ENCODE measurements around the gene CCM2L. TPM values are rescaled to one million over a fixed set of nuclear protein-coding genes. Genes with fewer than 3 reads are reported as not detected.

CCM2L gene
- 0.28 to 0.68 TPM (median 0.36 TPM) in 5 replicates for total RNA-seq (2022; extraction: Qiagen RNA extraction)

DNA sequence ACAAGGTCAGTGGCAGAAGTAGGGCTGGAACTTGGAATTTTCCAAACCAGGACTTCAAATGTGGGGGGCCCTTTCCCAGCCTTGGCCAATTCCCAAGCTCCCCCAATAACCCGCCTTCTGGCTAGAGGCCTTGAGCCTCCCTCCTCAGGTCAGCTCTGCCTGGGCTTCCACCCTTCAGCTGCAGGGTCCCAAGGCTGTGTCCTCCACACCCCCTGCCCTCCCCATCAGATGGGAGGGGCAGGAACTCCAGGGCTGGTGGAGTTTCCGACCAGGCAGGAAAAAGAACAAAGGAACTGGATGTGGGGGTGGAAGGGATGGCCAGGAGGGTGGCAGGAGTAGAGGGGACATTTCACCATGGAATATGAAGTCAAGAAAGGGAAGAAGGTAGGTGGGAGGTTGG, at the start of gene CCM2L:
Gene CCM2L, plus strand, starts transcription at position 338 of the 400 bp plus-strand sequence. Its CDS starts 17 bp downstream, at position 355.

DNA sequence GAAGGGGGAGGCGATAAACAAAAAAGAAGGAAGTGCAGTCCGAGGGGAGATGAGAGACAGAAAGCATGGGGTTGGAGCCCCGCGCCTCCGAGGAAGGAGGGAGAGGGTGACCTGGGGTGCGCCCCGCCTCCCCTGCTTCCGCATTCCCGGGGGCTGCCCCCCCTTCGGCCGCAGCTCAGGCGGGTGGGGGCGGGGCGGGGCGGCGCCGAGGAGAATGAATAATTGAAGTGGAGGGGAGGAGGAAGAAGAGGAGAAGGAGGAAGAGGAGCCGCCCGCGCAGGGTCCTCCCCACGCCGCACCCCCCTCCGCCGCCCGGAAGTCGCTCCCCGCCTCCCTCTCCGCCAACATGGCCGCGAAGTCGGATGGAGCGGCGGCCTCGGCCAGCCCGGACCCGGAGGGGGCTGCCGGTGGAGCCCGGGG, 42.4 kb upstream of the CCM2L start, which contains the start of gene XKR7:
Gene XKR7, plus strand, starts transcription at position 322 of the 420 bp plus-strand sequence. Its CDS starts 25 bp downstream, at position 347.

DNA sequence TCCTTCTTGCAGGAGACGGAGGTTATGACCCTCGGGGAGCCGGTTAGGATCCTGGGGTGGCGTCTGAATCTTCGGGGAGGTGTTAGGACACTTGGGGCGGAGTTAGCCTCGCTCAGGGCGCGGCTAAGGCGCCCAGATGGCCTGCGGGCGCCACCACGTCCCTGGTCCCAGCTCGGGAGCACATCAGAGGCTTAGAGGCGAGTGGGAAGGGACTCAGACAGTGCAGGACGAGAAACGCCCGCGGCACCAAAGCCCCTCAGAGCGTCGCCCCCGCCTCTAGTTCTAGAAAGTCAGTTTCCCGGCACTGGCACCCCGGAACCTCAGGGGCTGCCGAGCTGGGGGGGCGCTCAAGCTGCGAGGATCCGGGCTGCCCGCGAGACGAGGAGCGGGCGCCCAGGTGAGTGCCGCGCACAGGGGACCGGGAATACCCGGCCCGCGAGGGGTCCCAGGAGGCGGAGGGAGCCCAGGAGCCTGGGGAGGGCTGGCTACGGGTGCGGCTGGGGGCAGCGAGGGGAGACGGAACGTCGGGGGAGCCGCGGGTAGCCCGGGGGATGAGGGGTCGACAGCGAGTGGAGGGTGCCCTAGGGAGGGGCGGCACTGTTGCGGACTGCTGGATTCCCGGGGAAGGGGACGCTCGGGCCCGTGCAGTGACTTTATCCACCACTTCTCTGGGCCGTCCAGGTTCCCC, 42.0 kb downstream of the CCM2L start, which contains the start of gene HCK:
Gene HCK, plus strand, starts transcription at position 153 of the 688 bp plus-strand sequence.

Other genes starting within 250 kb of the CCM2L start
- 0.52 to 0.66 TPM (median 0.58 TPM) in 5 replicates for gene MYLK2, start 191.1 kb upstream of the CCM2L start, total RNA-seq (2022; extraction: Qiagen RNA extraction)
- 0.20 to 0.42 TPM (median 0.39 TPM) in 5 replicates for gene FOXS1, start 164.8 kb upstream of the CCM2L start, total RNA-seq (2022; extraction: Qiagen RNA extraction)
- 0.39 to 1.0 TPM (median 0.83 TPM) in 5 replicates for gene DUSP15, start 139.9 kb upstream of the CCM2L start, total RNA-seq (2022; extraction: Qiagen RNA extraction)
- gene TTLL9, start 139.8 kb upstream of the CCM2L start, total RNA-seq (2022; extraction: Qiagen RNA extraction), result 0.05 to 0.18 TPM (median 0.08 TPM) in 5 replicates
- 28.9 to 32.9 TPM (median 30.7 TPM) in 5 replicates for gene PDRG1, start 58.4 kb upstream of the CCM2L start, total RNA-seq (2022; extraction: Qiagen RNA extraction)
- gene XKR7, start 42.3 kb upstream of the CCM2L start, total RNA-seq (2022; extraction: Qiagen RNA extraction), result 0.01 to 0.02 TPM in 2 of 5 replicates, not detected in the others
- gene HCK, start 41.8 kb downstream of the CCM2L start, total RNA-seq (2022; extraction: Qiagen RNA extraction), result 0.09 to 0.13 TPM (median 0.11 TPM) in 5 replicates
- 33.5 to 41.8 TPM (median 37.5 TPM) in 5 replicates for gene TM9SF4, start 99.3 kb downstream of the CCM2L start, total RNA-seq (2022; extraction: Qiagen RNA extraction)
- 15.7 to 18.7 TPM (median 16.0 TPM) in 5 replicates for gene PLAGL2, start 197.3 kb downstream of the CCM2L start, total RNA-seq (2022; extraction: Qiagen RNA extraction)
- 39.7 to 49.4 TPM (median 45.1 TPM) in 5 replicates for gene POFUT1, start 197.4 kb downstream of the CCM2L start, total RNA-seq (2022; extraction: Qiagen RNA extraction)